ENCODE results near the gene WDFY3.

DNA sequence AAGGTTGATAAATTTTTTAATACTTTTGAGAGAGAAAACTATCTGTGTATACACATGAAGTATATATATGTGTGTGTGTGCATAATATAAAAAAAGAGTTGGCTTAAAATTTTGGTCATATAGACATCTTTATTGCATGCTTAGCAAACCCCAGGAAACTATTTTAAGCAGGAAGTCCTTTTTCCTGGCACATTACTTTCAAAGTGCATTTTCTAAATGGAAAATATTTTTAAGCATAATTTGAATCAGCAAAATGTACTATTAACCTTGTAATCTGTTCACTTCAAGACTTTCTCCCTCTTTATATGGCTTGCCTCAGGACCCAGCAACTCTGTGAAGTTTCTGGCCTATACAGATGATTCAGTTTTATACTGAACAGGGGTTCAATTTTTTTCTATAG, 277.3 kb downstream of the WDFY3 start:
- TF ChIP-seq YY1 (IDR thresholded peaks at IDR 0.05; ENCODE audit: low read depth), result no peak
- TF ChIP-seq EP300 (IDR thresholded peaks at IDR 0.05; ENCODE audit: borderline replicate concordance), result no peak
- TF ChIP-seq, protein P1, sequence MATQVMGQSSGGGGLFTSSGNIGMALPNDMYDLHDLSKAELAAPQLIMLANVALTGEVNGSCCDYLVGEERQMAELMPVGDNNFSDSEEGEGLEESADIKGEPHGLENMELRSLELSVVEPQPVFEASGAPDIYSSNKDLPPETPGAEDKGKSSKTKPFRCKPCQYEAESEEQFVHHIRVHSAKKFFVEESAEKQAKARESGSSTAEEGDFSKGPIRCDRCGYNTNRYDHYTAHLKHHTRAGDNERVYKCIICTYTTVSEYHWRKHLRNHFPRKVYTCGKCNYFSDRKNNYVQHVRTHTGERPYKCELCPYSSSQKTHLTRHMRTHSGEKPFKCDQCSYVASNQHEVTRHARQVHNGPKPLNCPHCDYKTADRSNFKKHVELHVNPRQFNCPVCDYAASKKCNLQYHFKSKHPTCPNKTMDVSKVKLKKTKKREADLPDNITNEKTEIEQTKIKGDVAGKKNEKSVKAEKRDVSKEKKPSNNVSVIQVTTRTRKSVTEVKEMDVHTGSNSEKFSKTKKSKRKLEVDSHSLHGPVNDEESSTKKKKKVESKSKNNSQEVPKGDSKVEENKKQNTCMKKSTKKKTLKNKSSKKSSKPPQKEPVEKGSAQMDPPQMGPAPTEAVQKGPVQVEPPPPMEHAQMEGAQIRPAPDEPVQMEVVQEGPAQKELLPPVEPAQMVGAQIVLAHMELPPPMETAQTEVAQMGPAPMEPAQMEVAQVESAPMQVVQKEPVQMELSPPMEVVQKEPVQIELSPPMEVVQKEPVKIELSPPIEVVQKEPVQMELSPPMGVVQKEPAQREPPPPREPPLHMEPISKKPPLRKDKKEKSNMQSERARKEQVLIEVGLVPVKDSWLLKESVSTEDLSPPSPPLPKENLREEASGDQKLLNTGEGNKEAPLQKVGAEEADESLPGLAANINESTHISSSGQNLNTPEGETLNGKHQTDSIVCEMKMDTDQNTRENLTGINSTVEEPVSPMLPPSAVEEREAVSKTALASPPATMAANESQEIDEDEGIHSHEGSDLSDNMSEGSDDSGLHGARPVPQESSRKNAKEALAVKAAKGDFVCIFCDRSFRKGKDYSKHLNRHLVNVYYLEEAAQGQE (IDR thresholded peaks at IDR 0.05; ENCODE audit: low read depth), result no peak
- TF ChIP-seq RAD21 (IDR thresholded peaks at IDR 0.05; ENCODE audit: low read depth), result no peak
- no peak for TF ChIP-seq EGR1 (IDR thresholded peaks at IDR 0.05)
- no peak for TF ChIP-seq NFIC (IDR thresholded peaks at IDR 0.05)
